Left ventricle myocardium superior (tissue), 1 donor: ENCODE measurements around the gene LDLRAD4. TPM values are rescaled to one million over a fixed set of nuclear protein-coding genes. Genes with fewer than 3 reads are reported as not detected.

Source experiments
- ATAC-seq: fragments of 200-7000 bp; cut with Tn5 transposase; one replicate; pipeline ENCODE4 v1.9.1; 2020; ENCODE audit warnings: mild to moderate bottlenecking, moderate library complexity
- DNase-seq: peaks from one replicate; pipeline ENCODE4 v3.0.0-alpha.2; 2020
- intact Hi-C: fragments of 100-400 bp; cut with micrococcal nuclease; formaldehyde crosslinking; loops from one replicate; pipeline ENCODE4 v1.11.0; 2022
- microRNA-seq: library from miRNA; unstranded; fragments of <30 nt; microRNA quantifications from one replicate; pipeline ENCODE4 v1.2.0, GENCODE V29; 2020; ENCODE audit warnings: borderline number of aligned reads
- total RNA-seq: library from RNA; stranded (reverse); fragmentation: NEBNext Ultra II Directional; extraction: Animal tissue kit (Norgen Biotek cat#: 25700); gene quantifications from one replicate; pipeline ENCODE4 v1.2.1, GENCODE V29; 2021
- donor health status: DM: no; HTN: yes; CAD: no; lungs with severe emphysema.

Gene LDLRAD4
- total RNA-seq, 1 donor from 2014 or later: 26.0 TPM

DNA sequence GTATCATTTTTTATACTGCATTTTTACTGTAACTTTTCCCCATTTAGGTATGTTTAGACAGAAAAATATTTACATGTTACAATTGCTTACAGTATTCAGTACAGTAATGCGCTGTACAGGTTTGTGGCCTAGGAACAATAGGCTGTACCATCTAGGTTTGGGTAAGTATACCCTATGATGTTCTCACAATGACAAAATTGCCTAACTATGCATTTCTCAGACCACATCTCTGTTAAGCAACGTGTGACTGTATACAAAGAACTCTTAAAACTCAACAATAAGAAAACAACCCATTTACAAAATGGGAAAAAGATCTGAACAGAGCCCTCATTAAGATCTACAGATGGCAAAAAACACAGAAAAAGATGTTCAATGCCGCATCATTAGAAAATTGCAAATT, 478.4 kb downstream of the LDLRAD4 start:
- intact Hi-C loops: no loop called here
- no peak for ATAC-seq

DNA sequence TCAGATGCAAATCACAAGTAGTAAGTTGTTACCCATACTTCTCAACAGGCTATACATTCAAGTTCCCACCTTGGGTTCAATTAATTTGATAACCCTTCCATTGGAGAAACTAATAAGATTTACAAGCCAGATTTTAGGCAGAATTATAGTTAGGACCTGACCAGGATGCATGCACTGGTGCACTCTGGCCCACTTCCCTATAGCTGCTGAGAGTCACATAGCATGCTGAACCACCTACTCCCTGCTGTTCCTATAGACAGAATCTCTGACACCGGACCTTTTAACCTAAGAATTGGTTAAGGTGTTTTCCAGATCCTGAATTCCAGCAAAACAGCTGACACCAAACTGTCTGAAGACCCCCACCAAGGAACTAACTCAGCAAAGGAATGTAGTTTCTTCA, 481.6 kb downstream of the LDLRAD4 start:
- ATAC-seq: no peak
- intact Hi-C loops: loop anchor here (10.0 kb wide), 1 partner anchor 65 kb away; no protein-coding TSS in a partner anchor
- no peak for DNase-seq

More for the DNA sequence above, 478.4 kb downstream of the LDLRAD4 start:
- no peak for DNase-seq

Small RNA genes lying within 50 kb of the gene (microRNA-seq; reads per million reads assigned to microRNA genes)
- gene MIR4526 (not detected), gene MIR5190 (not detected)

Other genes starting within 250 kb of the LDLRAD4 start
- 26.7 TPM for gene CEP192, start 227.4 kb upstream of the LDLRAD4 start, total RNA-seq